ENCODE results near the gene SELENOO. TPM values are rescaled to one million over a fixed set of nuclear protein-coding genes. Genes with fewer than 3 reads are reported as not detected.

The SELENOO gene
- total and polyA plus RNA-seq, 2 of the 13 experiments (the other 11 are each of a cell fraction or from before 2014, with no cell fraction given) = 14.4 to 19.0 TPM

DNA sequence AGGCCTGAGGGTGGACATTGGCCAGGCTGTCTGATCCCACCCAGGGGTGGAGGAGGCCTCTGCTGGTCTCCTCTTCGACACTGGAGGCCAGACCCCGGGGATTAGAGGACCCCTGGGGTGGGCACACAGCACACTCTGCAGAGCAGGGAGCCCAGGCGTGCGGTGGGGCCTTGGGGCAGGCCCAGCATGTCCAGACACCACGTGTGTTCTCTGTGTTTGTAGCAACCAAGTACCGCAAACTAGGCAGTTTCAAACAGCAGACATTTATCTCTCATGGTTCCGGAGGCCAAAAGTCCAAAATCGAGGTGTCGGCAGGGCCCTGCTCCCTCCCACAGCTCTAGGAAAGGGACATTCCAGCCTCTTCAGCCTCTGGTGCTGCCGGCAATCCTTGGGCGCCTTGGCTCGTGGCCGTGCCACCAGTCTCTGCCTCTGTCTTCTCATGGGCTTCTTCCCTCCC lies 28.8 kb upstream of the SELENOO start (continued):
- TF ChIP-seq ZNF180 (CRISPR knock-in tag; IDR thresholded peaks at IDR 0.05; ENCODE audit: borderline replicate concordance, low read depth) (no peak), FLYWCH1 (CRISPR knock-in tag; IDR thresholded peaks at IDR 0.05) (no peak), ZNF160 (CRISPR knock-in tag; IDR thresholded peaks at IDR 0.05) (no peak), GABPA (IDR thresholded peaks at IDR 0.05; ENCODE audit: low read depth, low read length) (no peak), GABPA (CRISPR knock-in tag; IDR thresholded peaks at IDR 0.05; ENCODE audit: low read depth) (no peak), FOXJ3 (CRISPR knock-in tag; IDR thresholded peaks at IDR 0.05; ENCODE audit: borderline replicate concordance) (no peak), ZNF770 (CRISPR knock-in tag; IDR thresholded peaks at IDR 0.05) (0 out of 2 replicates have a peak, but pooled peaks have one; percentile 45), LCORL (IDR thresholded peaks at IDR 0.05) (no peak), LCORL (CRISPR knock-in tag; IDR thresholded peaks at IDR 0.05) (no peak), SIX1 (CRISPR knock-in tag; IDR thresholded peaks at IDR 0.05; ENCODE audit: borderline replicate concordance) (no peak), MXD3 (CRISPR knock-in tag; IDR thresholded peaks at IDR 0.05) (no peak; the same call in 1 of the 2 replicates), NKX3-1 (CRISPR knock-in tag; IDR thresholded peaks at IDR 0.05) (no peak), RFX5 (IDR thresholded peaks at IDR 0.05; ENCODE audit: low read depth, low read length) (no peak), ZNF841 (CRISPR knock-in tag; IDR thresholded peaks at IDR 0.05; ENCODE audit: borderline replicate concordance) (no peak), CBFB (CRISPR knock-in tag; IDR thresholded peaks at IDR 0.05) (no peak), MIXL1 (CRISPR knock-in tag; IDR thresholded peaks at IDR 0.05) (no peak), ZNF891 (CRISPR knock-in tag; IDR thresholded peaks at IDR 0.05) (no peak), SP140L (CRISPR knock-in tag; IDR thresholded peaks at IDR 0.05; ENCODE audit: borderline replicate concordance) (no peak)
- TF ChIP-seq, protein P1, sequence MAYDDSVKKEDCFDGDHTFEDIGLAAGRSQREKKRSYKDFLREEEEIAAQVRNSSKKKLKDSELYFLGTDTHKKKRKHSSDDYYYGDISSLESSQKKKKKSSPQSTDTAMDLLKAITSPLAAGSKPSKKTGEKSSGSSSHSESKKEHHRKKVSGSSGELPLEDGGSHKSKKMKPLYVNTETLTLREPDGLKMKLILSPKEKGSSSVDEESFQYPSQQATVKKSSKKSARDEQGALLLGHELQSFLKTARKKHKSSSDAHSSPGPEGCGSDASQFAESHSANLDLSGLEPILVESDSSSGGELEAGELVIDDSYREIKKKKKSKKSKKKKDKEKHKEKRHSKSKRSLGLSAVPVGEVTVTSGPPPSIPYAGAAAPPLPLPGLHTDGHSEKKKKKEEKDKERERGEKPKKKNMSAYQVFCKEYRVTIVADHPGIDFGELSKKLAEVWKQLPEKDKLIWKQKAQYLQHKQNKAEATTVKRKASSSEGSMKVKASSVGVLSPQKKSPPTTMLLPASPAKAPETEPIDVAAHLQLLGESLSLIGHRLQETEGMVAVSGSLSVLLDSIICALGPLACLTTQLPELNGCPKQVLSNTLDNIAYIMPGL (CRISPR knock-in tag; IDR thresholded peaks at IDR 0.05; ENCODE audit: borderline replicate concordance in 1 of 2, low read depth in 1 of 2) = no peak
- TF ChIP-seq, protein P2, sequence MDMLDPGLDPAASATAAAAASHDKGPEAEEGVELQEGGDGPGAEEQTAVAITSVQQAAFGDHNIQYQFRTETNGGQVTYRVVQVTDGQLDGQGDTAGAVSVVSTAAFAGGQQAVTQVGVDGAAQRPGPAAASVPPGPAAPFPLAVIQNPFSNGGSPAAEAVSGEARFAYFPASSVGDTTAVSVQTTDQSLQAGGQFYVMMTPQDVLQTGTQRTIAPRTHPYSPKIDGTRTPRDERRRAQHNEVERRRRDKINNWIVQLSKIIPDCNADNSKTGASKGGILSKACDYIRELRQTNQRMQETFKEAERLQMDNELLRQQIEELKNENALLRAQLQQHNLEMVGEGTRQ (IDR thresholded peaks at IDR 0.05; ENCODE audit: low read depth, low read length) = no peak
- TF ChIP-seq, protein P2 (CRISPR knock-in tag; IDR thresholded peaks at IDR 0.05; ENCODE audit: borderline replicate concordance) = no peak
- TF ChIP-seq, protein P3, sequence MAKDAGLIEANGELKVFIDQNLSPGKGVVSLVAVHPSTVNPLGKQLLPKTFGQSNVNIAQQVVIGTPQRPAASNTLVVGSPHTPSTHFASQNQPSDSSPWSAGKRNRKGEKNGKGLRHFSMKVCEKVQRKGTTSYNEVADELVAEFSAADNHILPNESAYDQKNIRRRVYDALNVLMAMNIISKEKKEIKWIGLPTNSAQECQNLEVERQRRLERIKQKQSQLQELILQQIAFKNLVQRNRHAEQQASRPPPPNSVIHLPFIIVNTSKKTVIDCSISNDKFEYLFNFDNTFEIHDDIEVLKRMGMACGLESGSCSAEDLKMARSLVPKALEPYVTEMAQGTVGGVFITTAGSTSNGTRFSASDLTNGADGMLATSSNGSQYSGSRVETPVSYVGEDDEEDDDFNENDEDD (CRISPR knock-in tag; IDR thresholded peaks at IDR 0.05; ENCODE audit: borderline replicate concordance) = peak; percentile 58; the same call in 1 of the 2 replicates
- TF ChIP-seq, protein P4, sequence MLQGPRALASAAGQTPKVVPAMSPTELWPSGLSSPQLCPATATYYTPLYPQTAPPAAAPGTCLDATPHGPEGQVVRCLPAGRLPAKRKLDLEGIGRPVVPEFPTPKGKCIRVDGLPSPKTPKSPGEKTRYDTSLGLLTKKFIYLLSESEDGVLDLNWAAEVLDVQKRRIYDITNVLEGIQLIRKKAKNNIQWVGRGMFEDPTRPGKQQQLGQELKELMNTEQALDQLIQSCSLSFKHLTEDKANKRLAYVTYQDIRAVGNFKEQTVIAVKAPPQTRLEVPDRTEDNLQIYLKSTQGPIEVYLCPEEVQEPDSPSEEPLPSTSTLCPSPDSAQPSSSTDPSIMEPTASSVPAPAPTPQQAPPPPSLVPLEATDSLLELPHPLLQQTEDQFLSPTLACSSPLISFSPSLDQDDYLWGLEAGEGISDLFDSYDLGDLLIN (CRISPR knock-in tag; IDR thresholded peaks at IDR 0.05; ENCODE audit: borderline replicate concordance) = no peak

All from HepG2 (cell line).